ENCODE measurements around the gene RAD51AP1.
"Not testable (repeated sequence)": the region's sequence is repeated elsewhere in the genome, so short reads cannot be mapped to it uniquely, and the experiment has no call there.

The RAD51AP1 gene

DNA sequence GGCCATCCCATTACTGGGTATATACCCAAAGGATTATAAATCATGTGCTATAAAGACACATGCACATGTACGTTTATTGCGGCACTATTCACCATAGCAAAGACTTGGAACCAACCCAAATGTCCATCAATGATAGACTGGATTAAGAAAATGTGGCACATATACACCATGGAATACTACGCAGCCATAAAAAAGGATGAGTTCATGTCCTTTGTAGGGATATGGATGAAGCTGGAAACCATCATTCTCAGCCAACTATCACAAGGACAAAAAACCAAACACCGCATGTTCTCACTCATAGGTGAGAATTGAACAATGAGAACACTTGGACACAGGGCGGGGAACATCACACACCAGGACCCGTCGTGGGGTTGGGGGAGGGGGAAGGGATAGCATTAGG is 15.2 kb upstream of the RAD51AP1 start:
- H3K56ac ChIP-seq (ENCODE audit: low read length); H2AK5ac ChIP-seq (ENCODE audit: low read length); H2BK15ac ChIP-seq (replicated peaks; ENCODE audit: low read depth); H3K27me3 ChIP-seq (ENCODE audit: insufficient read depth, low read length, poor library complexity); H3K79me1 ChIP-seq (ENCODE audit: low read length); H3K18ac ChIP-seq (ENCODE audit: low read length); H3K27ac ChIP-seq (ENCODE audit: low read depth, low read length); H3K4me1 ChIP-seq (ENCODE audit: control insufficient read depth, low read depth, low read length); H4K8ac ChIP-seq (ENCODE audit: low read depth, low read length); H3K4ac ChIP-seq (ENCODE audit: low read depth, low read length); H3K9ac ChIP-seq (ENCODE audit: low read length); H2BK5ac ChIP-seq (ENCODE audit: low read length); H3K36me3 ChIP-seq (ENCODE audit: control insufficient read depth, insufficient read depth, low read length); DNase-seq; H3K79me2 ChIP-seq (ENCODE audit: control insufficient read depth, insufficient read depth, low read length); H3K4me3 ChIP-seq (ENCODE audit: low read length); H2BK120ac ChIP-seq (ENCODE audit: low read depth, low read length); H3K23ac ChIP-seq (ENCODE audit: low read length); H3K4me2 ChIP-seq (ENCODE audit: low read length); H4K5ac ChIP-seq (ENCODE audit: low read length): not testable (repeated sequence)
- no CpG with 5 or more reads among the region's 7 CpGs for WGBS (ENCODE audit: extremely low coverage, insufficient coverage, low lambda C conversion rate)

DNA sequence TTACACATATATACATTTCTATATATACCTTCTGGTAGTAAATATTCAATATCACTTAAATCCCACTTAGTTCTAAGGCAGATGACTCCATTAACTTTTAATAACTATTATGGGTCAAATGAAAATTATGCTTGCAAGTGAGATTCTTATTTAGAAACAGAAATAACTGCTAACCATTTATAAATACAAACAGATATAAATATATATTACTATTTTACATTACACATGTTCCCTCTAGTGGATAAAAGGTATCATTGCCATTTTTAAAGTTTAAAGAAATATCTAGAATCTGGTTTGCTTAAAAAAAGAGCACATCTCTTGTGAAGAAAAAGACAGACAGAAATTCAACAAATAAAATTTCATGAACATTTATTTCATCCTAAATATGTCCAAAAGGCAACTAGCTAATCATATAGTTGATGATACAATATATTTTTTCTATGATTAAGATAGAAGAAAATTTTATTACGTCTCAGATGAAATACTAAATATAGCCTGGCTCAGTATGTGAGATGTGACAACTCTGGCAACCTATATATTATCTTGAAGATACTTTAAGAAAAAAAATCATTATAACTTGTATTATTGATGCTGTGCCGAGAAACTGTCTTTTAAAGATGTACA is 11.7 kb upstream of the RAD51AP1 start:
- Histone ChIP-seq H2BK5ac (ENCODE audit: low read length) (no peak overlapping the region), H3K79me1 (ENCODE audit: low read length) (no peaks in the 10 kb centered on the region), H3K79me2 (ENCODE audit: control insufficient read depth, insufficient read depth, low read length) (no peaks in the 10 kb centered on the region), H3K9ac (ENCODE audit: low read length) (no peak overlapping the region), H3K4me3 (ENCODE audit: low read length) (no peak overlapping the region), H3K36me3 (ENCODE audit: control insufficient read depth, insufficient read depth, low read length) (no peaks in the 10 kb centered on the region), H3K18ac (ENCODE audit: low read length) (no peak overlapping the region), H2BK15ac (replicated peaks; ENCODE audit: low read depth) (no peak overlapping the region), H3K4me2 (ENCODE audit: low read length) (no peak overlapping the region), H4K5ac (ENCODE audit: low read length) (no peak overlapping the region), H2AK5ac (ENCODE audit: low read length) (no peak overlapping the region), H2BK120ac (ENCODE audit: low read depth, low read length) (no peak overlapping the region), H3K27me3 (ENCODE audit: insufficient read depth, low read length, poor library complexity) (no peaks in the 10 kb centered on the region), H3K56ac (ENCODE audit: low read length) (no peak overlapping the region), H3K23ac (ENCODE audit: low read length) (no peak overlapping the region), H3K4ac (ENCODE audit: low read depth, low read length) (no peak overlapping the region), H4K8ac (ENCODE audit: low read depth, low read length) (no peak overlapping the region), H3K4me1 (ENCODE audit: control insufficient read depth, low read depth, low read length) (no peaks in the 10 kb centered on the region), H3K27ac (ENCODE audit: low read depth, low read length) (no peak overlapping the region)
- no CpG with 5 or more reads among the region's 2 CpGs for WGBS (ENCODE audit: extremely low coverage, insufficient coverage, low lambda C conversion rate)
- DNase-seq: peak; percentile 11

- Histone ChIP-seq H3K23ac (ENCODE audit: low read length) (no peak overlapping the region), H3K4ac (ENCODE audit: low read depth, low read length) (no peak overlapping the region), H3K36me3 (ENCODE audit: control insufficient read depth, insufficient read depth, low read length) (no peaks in the 10 kb centered on the region), H2AK5ac (ENCODE audit: low read length) (no peak overlapping the region), H3K56ac (ENCODE audit: low read length) (no peak overlapping the region), H2BK5ac (ENCODE audit: low read length) (no peak overlapping the region), H3K4me3 (ENCODE audit: low read length) (no peak overlapping the region), H3K27me3 (ENCODE audit: insufficient read depth, low read length, poor library complexity) (no peaks in the 10 kb centered on the region), H3K79me2 (ENCODE audit: control insufficient read depth, insufficient read depth, low read length) (no peaks in the 10 kb centered on the region), H2BK15ac (replicated peaks; ENCODE audit: low read depth) (no peak overlapping the region), H2BK120ac (ENCODE audit: low read depth, low read length) (no peak overlapping the region), H3K79me1 (ENCODE audit: low read length) (peaks cover 1% of the 10 kb centered on the region), H3K18ac (ENCODE audit: low read length) (no peak overlapping the region), H3K4me2 (ENCODE audit: low read length) (no peak overlapping the region), H4K5ac (ENCODE audit: low read length) (no peak overlapping the region), H3K27ac (ENCODE audit: low read depth, low read length) (no peak overlapping the region), H3K4me1 (ENCODE audit: control insufficient read depth, low read depth, low read length) (no peaks in the 10 kb centered on the region), H3K9ac (ENCODE audit: low read length) (no peak overlapping the region), H4K8ac (ENCODE audit: low read depth, low read length) (no peak overlapping the region)
- no peak for DNase-seq
- no CpG with 5 or more reads among the region's 1 CpG for WGBS (ENCODE audit: extremely low coverage, insufficient coverage, low lambda C conversion rate)
Observed at GRCh38 chr12:4530160-4530559, 8.5 kb upstream of the RAD51AP1 start.

DNA sequence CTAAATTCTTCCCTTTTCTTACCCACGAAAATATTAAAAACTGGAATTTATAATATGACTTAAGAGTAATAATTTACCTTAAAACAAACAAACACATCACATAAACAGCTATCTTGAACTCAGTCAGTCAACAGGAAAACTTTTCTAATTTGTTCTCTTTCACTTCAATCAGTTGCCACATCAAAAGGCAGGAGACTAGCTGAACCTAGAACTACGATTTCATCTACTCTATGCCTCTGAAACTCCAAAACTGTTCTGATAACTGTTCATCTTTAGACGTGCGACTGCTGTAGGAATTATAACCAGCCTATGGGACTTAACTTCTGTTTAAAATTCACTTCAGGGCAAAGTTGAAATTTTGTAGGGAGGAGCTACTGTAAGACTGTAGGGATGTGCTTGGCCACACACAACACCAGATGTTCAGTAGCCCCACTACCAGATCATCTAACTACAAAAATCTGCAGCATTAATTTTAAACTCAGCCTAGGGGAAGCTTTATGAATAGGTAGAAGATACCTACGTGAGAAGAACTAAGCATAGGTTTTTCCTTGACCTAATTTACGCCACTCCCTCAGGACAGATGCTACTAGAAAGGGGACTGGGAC is 7.6 kb upstream of the RAD51AP1 start:
- H3K9ac ChIP-seq (ENCODE audit: low read length): no peak overlapping the region
- H2BK120ac ChIP-seq (ENCODE audit: low read depth, low read length): no peak overlapping the region
- H3K79me2 ChIP-seq (ENCODE audit: control insufficient read depth, insufficient read depth, low read length): no peaks in the 10 kb centered on the region
- peaks cover 1% of the 10 kb centered on the region for H3K79me1 ChIP-seq (ENCODE audit: low read length)
- H4K8ac ChIP-seq (ENCODE audit: low read depth, low read length): no peak overlapping the region
- no peak for DNase-seq
- H3K56ac ChIP-seq (ENCODE audit: low read length): no peak overlapping the region
- 100% methylated on average over 1 of the region's 6 CpGs for WGBS (ENCODE audit: extremely low coverage, insufficient coverage, low lambda C conversion rate)
- H2AK5ac ChIP-seq (ENCODE audit: low read length): no peak overlapping the region
- no peak overlapping the region for H3K4me2 ChIP-seq (ENCODE audit: low read length)
- H2BK15ac ChIP-seq (replicated peaks; ENCODE audit: low read depth): no peak overlapping the region
- H3K27me3 ChIP-seq (ENCODE audit: insufficient read depth, low read length, poor library complexity): no peaks in the 10 kb centered on the region
- no peak overlapping the region for H4K5ac ChIP-seq (ENCODE audit: low read length)
- H3K4me1 ChIP-seq (ENCODE audit: control insufficient read depth, low read depth, low read length): no peaks in the 10 kb centered on the region
- no peak overlapping the region for H3K18ac ChIP-seq (ENCODE audit: low read length)
- no peak overlapping the region for H3K23ac ChIP-seq (ENCODE audit: low read length)
- no peak overlapping the region for H3K4me3 ChIP-seq (ENCODE audit: low read length)
- no peaks in the 10 kb centered on the region for H3K36me3 ChIP-seq (ENCODE audit: control insufficient read depth, insufficient read depth, low read length)
- no peak overlapping the region for H2BK5ac ChIP-seq (ENCODE audit: low read length)
- H3K4ac ChIP-seq (ENCODE audit: low read depth, low read length): no peak overlapping the region
- H3K27ac ChIP-seq (ENCODE audit: low read depth, low read length): no peak overlapping the region

- Histone ChIP-seq H3K79me1 (ENCODE audit: low read length) (peaks cover 6% of the 10 kb centered on the region), H3K18ac (ENCODE audit: low read length) (no peak overlapping the region), H3K79me2 (ENCODE audit: control insufficient read depth, insufficient read depth, low read length) (peaks cover 13% of the 10 kb centered on the region), H3K56ac (ENCODE audit: low read length) (no peak overlapping the region), H3K36me3 (ENCODE audit: control insufficient read depth, insufficient read depth, low read length) (no peaks in the 10 kb centered on the region), H4K8ac (ENCODE audit: low read depth, low read length) (no peak overlapping the region), H3K4me1 (ENCODE audit: control insufficient read depth, low read depth, low read length) (no peaks in the 10 kb centered on the region), H2AK5ac (ENCODE audit: low read length) (no peak overlapping the region), H3K4ac (ENCODE audit: low read depth, low read length) (no peak overlapping the region), H3K4me3 (ENCODE audit: low read length) (no peak overlapping the region), H2BK5ac (ENCODE audit: low read length) (no peak overlapping the region), H2BK15ac (replicated peaks; ENCODE audit: low read depth) (no peak overlapping the region), H3K27ac (ENCODE audit: low read depth, low read length) (no peak overlapping the region), H3K27me3 (ENCODE audit: insufficient read depth, low read length, poor library complexity) (no peaks in the 10 kb centered on the region), H2BK120ac (ENCODE audit: low read depth, low read length) (no peak overlapping the region), H3K23ac (ENCODE audit: low read length) (no peak overlapping the region), H3K4me2 (ENCODE audit: low read length) (no peak overlapping the region), H3K9ac (ENCODE audit: low read length) (no peak overlapping the region), H4K5ac (ENCODE audit: low read length) (no peak overlapping the region)
- WGBS (ENCODE audit: extremely low coverage, insufficient coverage, low lambda C conversion rate): no CpG with 5 or more reads among the region's 4 CpGs
- no peak for DNase-seq
Observed at GRCh38 chr12:4535092-4535491, 3.6 kb upstream of the RAD51AP1 start.

DNA sequence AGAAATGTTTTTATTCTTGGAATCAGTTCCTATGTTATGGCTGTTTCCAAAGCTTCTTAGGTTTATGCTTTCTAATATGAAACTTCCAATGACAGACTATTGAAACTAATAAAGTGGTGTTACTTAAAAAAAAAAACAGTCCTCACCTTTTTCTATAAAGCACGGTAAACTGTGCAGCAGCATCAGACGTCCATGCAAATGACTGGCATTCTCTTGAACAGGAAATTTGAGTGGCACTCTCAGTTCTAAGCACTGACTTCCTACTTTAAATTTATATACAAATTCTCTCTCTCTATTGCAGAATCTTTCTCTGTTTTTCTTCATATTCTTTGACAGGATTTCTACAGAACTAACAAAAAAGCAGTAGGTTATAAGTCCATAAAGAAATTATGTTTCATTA is 2.8 kb upstream of the RAD51AP1 start:
- Histone ChIP-seq H4K8ac (ENCODE audit: low read depth, low read length) (no peak overlapping the region), H2BK5ac (ENCODE audit: low read length) (no peak overlapping the region), H3K56ac (ENCODE audit: low read length) (no peak overlapping the region), H3K36me3 (ENCODE audit: control insufficient read depth, insufficient read depth, low read length) (no peaks in the 10 kb centered on the region), H3K79me1 (ENCODE audit: low read length) (peaks cover 6% of the 10 kb centered on the region), H2BK120ac (ENCODE audit: low read depth, low read length) (no peak overlapping the region), H3K79me2 (ENCODE audit: control insufficient read depth, insufficient read depth, low read length) (peaks cover 15% of the 10 kb centered on the region), H2AK5ac (ENCODE audit: low read length) (no peak overlapping the region), H3K9ac (ENCODE audit: low read length) (no peak overlapping the region), H3K4me2 (ENCODE audit: low read length) (no peak overlapping the region), H3K4ac (ENCODE audit: low read depth, low read length) (no peak overlapping the region), H3K23ac (ENCODE audit: low read length) (no peak overlapping the region), H3K27ac (ENCODE audit: low read depth, low read length) (no peak overlapping the region), H2BK15ac (replicated peaks; ENCODE audit: low read depth) (no peak overlapping the region), H3K18ac (ENCODE audit: low read length) (no peak overlapping the region), H3K27me3 (ENCODE audit: insufficient read depth, low read length, poor library complexity) (no peaks in the 10 kb centered on the region), H4K5ac (ENCODE audit: low read length) (no peak overlapping the region), H3K4me3 (ENCODE audit: low read length) (no peak overlapping the region), H3K4me1 (ENCODE audit: control insufficient read depth, low read depth, low read length) (no peaks in the 10 kb centered on the region)
- no peak for DNase-seq
- WGBS (ENCODE audit: extremely low coverage, insufficient coverage, low lambda C conversion rate): no CpG with 5 or more reads among the region's 2 CpGs

All from mesendoderm (in vitro differentiated cells).